Stimulated activated CD4-positive, alpha-beta T cell treated with anti-CD3 and anti-CD28 coated beads, Interleukin-1b, Interleukin-23, amount 100 ng/mL, for 4 hours (primary cell): ENCODE results near the gene TNP2.
"Not testable (repeated sequence)": the region's sequence is repeated elsewhere in the genome, so short reads cannot be mapped to it uniquely, and the experiment has no call there.

Experiments used
- DNase-seq, 2 donors: peaks; one replicate each; pipeline ENCODE4 v3.0.0-alpha.2; 2020; ENCODE audit warnings: low read depth in 2 of 2

Gene TNP2

DNA sequence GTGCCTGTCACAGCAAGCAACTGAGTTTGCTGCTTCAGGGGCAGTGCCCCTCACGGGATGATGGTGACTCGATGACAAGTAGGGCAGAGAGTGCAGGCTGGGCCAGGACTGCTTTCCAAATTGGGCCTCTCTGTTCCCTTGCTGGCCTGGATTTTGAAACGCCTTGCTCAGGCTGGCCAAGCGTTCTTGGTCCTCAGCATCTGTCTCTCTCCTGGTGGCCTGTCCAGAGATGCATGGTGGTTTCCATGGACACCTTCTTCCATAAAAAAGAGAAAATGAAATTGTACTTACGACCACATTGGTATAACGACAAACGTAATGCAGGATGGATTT, 31.4 kb upstream of the TNP2 start:
- DNase-seq, result no peak

DNA sequence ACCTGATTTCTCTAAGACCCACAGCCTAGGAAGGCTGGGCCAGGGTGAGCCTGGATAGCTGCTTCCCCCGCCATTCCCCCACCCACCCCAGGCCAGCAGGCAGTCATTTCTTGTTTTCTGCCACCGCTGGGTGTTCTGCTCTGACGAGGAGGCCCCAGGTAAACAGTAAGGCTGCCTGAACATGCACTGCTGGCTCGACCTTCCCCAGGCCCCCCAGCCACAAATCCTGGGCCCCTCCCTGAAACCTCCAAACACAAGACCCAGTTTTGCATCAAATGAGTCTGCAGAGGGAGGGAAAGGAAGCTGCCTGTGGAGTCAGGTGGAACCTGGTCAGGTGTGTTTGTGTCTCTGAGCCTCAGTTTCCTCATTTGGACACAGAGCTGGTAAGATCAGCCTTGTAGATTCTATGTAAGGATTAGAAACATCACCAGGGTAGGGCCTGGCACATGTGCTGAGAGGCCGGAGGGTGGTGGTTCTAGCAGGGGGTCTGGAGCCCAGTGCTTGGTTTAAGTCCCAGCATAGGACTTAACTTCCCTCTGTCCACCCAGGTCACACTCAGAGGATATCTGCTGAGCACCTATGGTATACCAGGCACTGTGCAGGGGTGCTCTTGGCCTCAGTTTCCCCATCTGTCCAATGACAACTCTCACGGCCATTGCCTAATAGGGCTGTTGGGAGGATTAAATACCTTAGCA, 30.9 kb upstream of the TNP2 start:
- no peak for DNase-seq

DNA sequence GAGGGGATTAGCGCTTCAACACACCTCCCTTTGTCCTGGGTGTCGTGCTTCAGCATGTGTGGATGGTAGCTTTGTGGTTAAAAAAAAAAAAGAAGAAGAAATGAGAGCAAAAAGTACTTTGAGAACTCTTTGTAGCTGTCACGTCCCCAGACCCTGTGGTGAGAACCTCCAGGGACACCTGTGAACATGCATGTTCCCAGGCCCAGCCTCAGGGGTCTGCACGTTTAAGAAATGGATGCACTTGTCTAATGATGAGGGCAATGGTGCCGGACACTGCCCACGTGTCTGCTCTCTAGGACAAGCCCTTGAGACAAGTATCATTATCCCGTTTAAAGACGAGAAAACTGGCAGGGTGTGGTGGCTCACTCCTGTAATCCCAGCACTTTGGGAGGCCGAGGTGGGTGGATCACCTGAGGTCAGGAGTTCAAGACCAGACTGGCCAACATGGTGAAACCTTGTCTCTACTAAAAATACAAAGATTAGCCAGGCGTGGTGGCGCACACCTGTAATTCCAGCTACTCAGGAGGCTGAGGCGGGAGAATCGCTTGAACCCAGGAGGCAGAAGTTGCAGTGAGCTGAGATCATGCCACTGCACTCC, 29.9 kb upstream of the TNP2 start:
- not testable (repeated sequence) for DNase-seq

DNA sequence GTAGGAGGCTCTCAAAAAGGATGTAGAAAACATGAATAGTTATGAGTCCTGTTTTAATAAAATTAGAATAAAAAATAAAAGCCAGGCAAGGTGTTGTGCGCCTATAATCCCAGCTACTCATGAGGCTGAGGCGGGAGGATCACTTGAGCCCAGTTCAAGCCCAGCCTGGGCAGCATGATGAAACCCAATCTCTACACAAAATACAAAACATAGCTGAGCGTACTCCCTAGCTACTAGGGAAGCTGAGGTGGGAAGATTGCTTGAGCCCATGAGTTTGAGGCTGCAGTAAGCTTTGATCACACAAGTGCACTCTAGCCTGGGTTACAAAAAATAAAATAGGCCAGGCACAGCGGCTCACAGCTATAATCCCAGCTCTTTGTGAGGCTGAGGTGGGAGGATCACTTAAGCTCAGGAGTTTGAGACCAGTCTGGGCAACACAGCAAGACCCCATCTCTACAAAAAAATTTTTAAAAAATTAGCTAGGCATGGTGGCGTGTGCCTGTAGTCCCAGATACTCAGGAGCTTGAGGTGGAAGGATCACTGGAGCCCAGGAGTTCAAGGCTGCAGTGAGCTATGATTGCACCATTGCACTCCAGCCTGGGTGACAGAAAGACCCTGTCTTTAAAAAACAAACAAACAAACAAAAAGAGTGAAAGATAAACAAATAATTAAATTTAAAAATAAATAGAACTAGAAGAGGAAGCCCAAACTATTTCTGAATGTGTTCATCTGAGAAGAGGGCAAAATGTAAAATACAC, 29.2 kb upstream of the TNP2 start:
- no peak for DNase-seq

DNA sequence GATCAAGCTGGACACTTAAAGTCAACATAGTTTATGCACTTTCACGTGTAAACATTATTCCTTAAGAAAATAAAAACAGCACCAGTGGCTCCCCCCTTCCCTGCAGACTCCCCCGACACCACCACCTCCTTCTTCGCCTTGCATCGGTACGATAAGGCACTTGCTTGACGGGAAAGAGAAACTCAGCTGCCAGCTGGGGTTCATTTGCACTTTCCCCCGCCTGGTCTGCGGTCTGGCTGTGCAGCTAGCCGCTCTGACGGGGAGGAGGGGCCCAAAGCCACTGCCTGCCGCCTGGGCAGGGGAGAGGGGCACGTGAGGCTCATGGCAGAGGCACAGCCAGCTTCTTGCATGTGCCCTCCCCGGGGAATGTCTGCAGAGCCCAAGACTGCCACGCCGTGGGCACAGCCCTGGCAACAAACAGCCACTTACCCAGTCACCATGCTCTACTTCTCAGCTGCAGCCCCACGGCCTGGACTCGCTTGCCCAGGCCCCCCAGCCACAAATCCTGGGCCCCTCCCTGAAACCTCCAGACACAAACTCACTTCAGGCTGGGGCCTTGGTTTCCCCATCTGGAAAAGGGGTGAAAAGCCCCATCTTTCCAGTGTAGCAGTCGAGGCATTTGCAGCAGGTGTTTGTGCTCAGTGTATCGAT, 28.5 kb upstream of the TNP2 start:
- DNase-seq, result peak; percentile 43 to 45

DNA sequence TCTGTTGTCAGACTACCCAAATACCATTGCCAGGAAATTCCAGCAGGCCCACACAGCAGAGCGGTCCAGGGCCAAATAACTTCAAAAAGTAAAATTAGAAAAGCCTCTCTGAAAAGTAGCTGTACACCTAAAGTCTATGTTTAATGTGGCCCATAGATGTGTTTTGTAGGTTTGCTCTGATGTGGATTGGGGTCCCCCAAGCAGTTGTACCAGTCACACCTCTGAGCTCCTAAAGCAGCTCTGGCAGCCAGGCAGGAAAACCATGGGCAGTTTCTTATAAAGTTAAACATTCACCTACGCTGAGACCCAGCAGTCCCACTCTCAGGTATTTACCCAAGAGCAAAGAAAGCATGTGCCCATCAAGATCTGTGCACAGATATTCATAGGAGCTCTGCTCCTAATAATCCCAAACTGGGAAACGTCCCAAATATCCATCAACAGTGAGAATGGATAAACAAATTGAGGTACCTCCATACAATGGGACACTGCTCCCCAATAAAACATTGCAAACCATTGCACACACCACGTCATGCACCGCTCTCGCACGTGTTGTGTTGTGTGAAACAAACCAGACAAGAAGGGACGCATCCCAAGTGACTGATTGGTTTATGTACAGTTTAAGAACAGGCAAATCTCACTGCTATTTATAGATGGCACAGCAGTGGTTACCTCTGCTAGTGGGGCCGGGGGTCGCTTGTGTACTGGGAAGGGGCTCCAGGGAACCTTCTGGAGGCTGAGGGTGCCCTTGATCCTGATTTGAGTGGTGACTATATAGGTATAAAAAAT, 27.8 kb upstream of the TNP2 start:
- no peak for DNase-seq

DNA sequence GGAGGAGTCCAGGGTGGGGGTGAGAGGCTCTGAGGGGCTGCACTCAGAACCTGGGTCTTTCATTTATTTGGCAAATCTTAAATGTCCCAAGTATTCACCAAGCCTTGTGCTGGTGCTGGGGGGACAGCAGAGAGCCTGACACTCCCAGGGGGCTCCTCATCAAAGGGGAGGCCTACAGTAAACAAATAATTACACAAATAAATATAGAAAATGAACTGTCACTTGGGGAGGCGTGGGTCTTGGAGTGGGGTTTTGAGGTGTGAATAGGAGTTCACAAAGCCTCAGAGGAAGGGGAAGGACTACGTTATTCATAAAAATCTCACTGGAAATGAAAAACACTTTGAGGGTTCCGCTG, 27.2 kb upstream of the TNP2 start:
- DNase-seq, result no peak

DNA sequence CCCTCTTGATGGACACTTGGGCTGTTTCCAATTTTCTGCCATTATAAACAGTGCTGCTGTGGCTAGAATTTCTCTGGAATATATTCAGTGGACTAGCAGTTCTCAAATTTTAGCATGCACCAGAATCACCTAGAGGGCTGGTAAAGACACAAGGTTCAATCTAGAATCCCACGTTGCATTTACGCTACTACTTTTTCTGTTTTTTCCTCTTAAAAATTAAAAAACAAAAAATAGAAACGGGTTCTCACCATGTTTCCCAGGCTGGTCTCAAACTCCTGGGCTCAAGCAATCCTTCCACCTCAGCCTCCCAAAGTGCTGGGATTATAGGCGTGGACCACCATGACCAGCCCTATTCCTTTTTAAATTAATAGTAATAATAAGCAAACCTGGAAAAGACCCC, 26.5 kb upstream of the TNP2 start:
- no peak for DNase-seq

DNA sequence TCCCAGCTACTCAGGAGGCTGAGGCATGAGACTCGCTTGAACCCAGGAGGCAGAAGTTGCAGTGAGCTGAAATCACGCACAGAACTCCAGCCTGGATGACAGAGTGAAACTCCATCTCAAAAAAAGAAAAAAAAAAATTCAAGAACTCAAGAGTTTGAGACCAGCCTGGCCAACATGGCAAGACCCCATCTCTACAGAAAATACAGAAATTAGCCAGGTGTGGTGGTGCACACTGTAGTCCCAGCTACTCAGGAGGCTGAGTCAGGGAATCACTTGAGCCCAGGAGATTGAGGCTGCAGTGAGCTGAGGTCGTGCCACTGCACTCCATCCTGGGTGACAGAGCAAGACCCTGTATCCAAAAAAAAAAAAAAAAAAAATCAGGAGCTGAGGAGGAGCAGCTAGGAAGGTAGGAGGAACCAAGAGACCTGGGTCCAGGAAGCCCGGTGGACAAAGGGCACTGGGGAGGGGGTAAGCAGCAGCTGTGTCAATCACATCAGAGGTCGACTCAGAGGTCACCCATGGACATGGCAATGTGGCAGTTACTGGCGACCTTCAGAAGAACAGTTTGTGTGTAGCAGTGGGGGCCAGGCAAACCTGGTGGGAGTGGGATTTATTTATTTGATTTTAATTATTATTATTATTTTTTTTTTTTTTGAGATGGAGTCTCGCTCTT, 23.1 kb upstream of the TNP2 start:
- DNase-seq, result no peak

DNA sequence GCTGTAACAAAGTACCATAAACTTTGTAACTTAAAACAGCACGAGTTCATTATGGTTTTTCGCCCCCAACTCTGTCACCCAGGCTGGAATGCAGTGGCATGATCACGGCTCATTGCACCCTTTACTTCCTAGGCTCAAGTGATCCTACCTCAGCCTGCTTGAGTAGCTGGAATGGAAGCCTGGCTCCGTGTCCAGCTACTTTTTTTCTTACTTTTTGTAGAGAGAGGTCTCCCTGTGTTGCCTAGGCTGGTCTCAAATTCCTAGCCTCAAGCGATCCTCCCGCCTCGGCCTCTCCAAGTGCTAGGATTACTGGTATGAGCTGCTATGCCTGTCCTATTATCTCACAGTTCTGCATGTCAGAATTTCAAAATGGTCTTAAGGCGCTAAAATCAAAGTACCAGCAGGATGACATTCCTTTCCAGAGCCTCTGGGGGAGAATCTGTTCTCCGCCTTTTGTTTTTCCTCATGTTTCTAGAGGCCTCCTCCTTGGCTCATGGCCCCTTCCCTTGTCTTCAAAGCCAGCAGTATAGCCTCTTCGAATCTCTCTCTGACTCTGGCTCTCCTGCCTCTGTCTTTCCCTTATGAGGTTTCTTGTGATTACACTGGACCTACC, 22.1 kb upstream of the TNP2 start:
- DNase-seq, result no peak

DNA sequence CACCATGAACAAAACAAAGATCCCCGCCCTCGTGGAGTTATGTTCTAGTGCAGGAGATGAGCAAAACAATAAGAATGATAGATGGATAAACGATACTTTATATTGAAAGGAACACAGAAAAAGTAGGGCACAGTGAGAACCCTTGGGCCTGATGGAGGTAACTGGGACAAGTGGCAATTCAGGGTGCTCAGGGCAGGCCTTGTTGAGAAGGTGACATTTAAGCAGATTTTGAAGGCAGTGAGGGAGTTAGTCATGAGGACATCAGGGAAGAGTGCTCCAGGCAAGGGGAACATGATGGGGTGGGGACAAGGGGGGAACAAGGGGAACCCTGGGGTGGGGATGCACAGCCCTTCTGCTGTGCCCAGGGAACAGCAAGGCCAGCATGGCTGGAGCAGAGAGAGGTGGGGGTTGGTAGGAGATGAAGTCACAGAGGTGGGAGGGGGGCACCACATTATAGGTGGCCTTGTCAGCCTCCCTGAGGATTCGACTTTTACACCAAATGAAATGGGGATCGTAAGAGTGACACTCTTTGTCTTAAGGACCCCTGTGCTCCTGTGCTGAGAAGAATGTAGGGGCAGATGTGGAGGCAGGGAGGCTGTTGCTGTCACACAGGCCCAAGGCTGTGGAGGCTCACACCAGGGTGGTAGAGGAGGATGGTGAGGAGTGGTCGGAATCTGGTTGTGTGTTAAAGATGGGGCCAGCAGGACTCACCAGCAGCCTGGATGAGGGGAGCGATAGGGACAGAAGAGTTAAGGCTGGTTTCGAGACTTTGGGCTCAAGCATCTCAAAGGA, 21.2 kb upstream of the TNP2 start:
- no peak for DNase-seq

DNA sequence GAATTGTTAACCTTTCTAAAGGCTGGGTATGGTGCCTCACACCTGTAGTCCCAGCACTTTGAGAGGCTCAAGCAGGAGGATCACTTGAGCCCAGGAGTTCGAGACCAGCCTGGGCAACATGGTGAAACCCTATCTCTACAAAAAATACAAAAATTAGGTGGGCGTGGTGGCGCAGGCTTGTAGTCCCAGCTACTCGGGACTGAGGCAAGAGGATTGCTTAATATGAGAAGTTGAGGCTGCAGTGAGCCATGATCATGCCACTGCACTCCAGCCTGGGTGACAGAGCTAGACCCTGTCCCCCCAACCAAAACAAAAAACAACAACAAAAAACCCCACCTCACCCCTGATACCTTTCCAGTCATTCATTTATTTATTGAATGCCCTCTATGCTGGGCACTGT, 20.6 kb upstream of the TNP2 start:
- not testable (repeated sequence) for DNase-seq

DNA sequence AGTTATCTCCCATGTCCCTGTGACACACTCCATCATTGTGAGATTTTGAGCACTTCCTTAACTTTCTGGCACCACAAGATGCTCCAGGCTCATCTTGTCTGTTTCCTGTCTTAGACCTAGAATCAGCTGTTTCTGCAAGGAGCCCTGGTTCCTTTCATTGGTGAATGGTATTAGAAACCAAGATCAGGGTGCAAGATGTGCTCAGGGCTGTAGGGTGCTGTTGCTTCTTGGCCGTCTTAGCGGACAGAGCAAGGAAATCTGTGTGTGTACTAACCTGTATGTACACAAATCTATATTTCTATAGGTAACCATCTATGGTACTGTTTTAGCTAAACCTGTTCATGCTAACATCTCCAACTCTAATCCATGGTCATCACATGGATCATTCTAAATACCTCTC, 20.1 kb upstream of the TNP2 start:
- DNase-seq, result no peak

DNA sequence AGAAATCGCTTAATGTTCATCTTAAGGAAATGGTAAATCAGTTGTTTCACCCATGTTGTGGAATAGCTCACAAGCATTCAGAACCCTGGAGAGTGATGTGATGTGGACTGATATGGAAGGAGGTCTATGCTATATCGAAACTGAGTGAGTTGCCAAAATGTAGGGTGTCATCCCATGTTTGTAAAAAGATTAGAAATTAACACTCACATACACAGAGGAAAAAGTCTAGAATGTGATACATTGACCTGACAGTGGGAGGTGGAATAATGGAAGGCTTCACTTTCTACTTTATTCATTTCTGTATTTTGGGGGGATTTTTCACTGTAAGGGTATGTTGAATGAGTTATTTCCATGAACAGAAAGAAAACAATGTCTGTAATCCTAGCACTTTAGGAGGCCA, 16.7 kb upstream of the TNP2 start:
- no peak for DNase-seq

DNA sequence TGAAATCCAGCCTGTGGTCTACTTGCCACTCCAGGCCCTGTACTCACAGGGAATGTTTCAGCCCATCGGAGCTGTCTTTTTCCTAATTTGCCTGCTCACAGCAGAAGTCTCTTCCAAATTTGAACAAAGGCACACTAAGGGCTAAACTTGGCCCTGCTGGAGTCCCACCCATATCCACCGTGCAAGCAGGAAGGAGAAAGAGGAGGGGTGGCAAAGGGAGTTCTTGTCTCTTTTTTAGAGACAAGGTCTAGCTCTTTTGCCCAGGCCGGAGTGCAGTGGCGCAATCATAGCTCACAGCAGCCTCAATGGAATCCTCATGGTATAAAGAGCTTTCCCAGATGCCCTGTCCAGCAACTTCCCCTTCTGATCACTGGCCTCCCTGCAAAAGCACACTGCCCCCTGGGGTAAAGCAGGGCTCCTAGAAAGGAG, 14.7 kb upstream of the TNP2 start:
- DNase-seq, result no peak

DNA sequence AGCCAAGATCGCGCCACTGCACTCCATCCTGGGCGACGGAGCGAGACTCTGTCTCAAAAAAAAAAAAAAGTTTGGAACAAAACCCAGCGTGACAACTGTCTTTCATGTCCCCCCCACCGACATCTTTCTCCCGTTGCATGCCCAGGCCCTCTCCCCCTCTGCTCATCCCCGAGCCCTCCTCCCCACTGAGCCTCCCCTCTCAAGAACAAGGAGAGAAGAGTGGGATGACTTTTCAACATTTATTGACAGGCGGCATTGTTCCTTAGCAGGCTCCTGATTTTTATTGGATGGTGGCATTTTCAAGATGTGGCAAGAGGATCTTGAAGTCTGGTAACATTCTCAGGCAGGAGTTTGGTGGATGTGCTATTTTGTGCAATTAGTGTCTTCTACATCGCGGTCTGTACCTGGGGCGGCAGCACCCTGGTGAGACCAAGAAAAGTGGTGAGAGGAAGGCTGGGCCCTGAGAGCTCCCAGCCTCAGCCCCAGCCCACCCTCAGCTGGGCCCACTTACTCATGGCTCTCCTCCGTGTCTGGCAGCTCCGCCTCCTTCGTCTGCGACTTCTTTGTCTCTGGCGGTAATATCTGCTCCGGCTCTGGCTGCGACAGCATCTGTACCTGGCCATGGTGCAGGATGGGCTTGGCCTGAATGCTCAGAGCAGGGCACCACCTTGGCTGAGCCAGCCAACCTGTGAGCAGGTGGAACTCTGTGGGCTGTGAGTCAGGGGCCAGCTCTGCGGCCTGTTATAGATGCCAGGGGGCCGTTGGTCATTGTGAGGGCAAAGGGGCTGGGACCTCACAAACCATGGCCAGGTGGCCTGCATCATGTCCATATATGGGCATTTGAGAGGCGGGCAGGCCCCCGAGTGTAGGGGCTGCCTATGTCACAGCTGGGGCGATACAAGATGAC, 11.7 kb upstream of the TNP2 start, which contains the start of gene PRM1:
PRM1 (minus strand) TSS at position 715 of the 907 bp plus-strand sequence; CDS start at position 623, 92 bp downstream.
- no peak for DNase-seq

DNA sequence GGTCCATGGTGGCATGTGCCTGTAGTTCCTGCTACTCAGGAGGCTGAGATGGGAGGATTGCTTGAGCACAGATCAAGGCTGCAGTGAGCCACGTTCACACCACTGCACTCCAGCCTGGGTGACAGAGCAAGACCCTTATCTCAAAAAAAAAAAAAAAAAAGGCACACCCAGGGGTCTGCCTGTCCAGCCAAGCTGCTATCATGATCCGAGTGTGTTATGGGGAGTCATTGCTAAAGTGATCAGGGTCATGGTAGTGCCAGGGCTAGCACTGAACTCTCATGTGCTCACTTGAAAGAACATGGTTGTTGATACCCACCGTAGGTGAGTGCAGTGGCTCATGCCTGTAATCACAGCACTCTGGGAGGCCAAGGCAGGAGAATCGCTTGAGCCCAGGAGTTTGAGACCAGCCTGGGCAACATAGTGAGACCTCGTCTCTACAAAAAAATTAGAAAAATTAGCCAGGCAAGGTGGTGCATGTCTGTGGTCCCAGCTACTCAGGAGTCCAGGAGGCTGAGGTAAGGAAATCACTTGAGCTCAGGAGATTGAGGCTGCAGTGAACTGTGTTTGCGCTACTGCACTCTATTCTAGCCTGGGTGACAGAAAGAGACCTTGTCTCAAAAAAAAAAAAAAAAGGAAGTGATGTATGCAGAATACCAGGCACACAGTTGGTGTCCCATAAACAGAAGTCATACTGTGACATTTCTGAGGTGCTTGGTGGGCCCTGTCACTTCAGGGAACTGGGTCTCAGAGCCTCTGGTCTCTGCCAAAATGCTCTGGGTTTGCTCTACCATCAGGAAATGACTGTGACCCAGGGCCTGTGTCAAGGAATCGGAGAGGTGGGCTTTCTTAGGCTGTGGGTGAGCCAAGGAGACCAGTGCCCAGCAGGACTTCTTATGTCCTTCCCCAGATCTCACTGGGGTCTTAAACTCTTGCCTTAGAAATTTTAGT, 9.8 kb upstream of the TNP2 start:
- DNase-seq, result no peak
